NT2/D1 (cell line): ENCODE measurements around the gene GALNT1.

Experiments used
- SUZ12 ChIP-seq: IDR thresholded peaks from 2 replicates; pipeline ENCODE4 v1.6.1; 2011; ENCODE audit not compliant: insufficient read length, insufficient read depth; ENCODE audit errors: extremely low read depth
- YY1 ChIP-seq: IDR thresholded peaks from 2 replicates; pipeline ENCODE4 v1.6.1; 2011; ENCODE audit not compliant: insufficient read length, insufficient read depth
- ZNF274 ChIP-seq: IDR thresholded peaks from 2 replicates; pipeline ENCODE4 v1.6.1; 2011; ENCODE audit warnings: mild to moderate bottlenecking, low read depth, low read length

- no peak for TF ChIP-seq ZNF274
- no peak for TF ChIP-seq YY1
- no peak for TF ChIP-seq SUZ12
These were observed 32.0 kb upstream of the GALNT1 start for GRCh38 chr18:35549564-35549963.
